OCI-LY1 (cell line): ENCODE measurements around the gene NSDHL.

Experiments used
- H2AFZ ChIP-seq: fragments of 200-600 bp; sonication (generic), shearing (Covaris generic); 2 replicates; pipeline ENCODE4 v1.6.0; 2014; ENCODE audit warnings: antibody characterized with exemption, mild to moderate bottlenecking, low read length
- H3F3A ChIP-seq: fragments of 200-600 bp; sonication (generic), shearing (Covaris generic); 2 replicates; pipeline ENCODE4 v1.6.0; 2014; ENCODE audit warnings: mild to moderate bottlenecking, antibody characterized with exemption, low read length, moderate library complexity; ENCODE audit not compliant: insufficient read depth
- H3K27ac ChIP-seq: fragments of 200-600 bp; sonication (generic); 2 replicates; pipeline ENCODE4 v1.5.1; 2014; ENCODE audit warnings: low read length, mixed run types, mild to moderate bottlenecking, low read depth; ENCODE audit not compliant: poor library complexity, severe bottlenecking
- H3K27me3 ChIP-seq: fragments of 200-600 bp; sonication (generic); 2 replicates; pipeline ENCODE4 v1.6.0; 2014; ENCODE audit warnings: antibody characterized with exemption, mild to moderate bottlenecking, low read length, moderate library complexity; ENCODE audit not compliant: insufficient read depth
- H3K36me3 ChIP-seq: fragments of 200-600 bp; sonication (generic); 2 replicates; pipeline ENCODE4 v1.6.1; 2014; ENCODE audit warnings: mild to moderate bottlenecking, antibody characterized with exemption, low read length, moderate library complexity, mixed read lengths; ENCODE audit not compliant: insufficient read depth
- H3K4me1 ChIP-seq: fragments of 200-600 bp; sonication (generic); 2 replicates; pipeline ENCODE4 v1.5.1; 2014; ENCODE audit warnings: mild to moderate bottlenecking, low read length, moderate library complexity; ENCODE audit not compliant: insufficient read depth, severe bottlenecking
- H3K4me2 ChIP-seq: fragments of 200-600 bp; sonication (generic), shearing (Covaris generic); 2 replicates; pipeline ENCODE4 v1.6.1; 2014; ENCODE audit warnings: low read length
- H3K4me3 ChIP-seq: fragments of 200-600 bp; sonication (generic); 2 replicates; pipeline ENCODE4 v1.5.1; 2014; ENCODE audit warnings: low read length, low read depth, mild to moderate bottlenecking, mixed read lengths; ENCODE audit not compliant: poor library complexity, severe bottlenecking
- H3K79me2 ChIP-seq: fragments of 200-600 bp; shearing (Covaris generic); 2 replicates; pipeline ENCODE4 v1.6.1; 2016; ENCODE audit warnings: mixed run types, low read length, mixed read lengths; ENCODE audit not compliant: insufficient read depth
- H3K9ac ChIP-seq: fragments of 200-600 bp; sonication (generic), shearing (Covaris generic); 2 replicates; pipeline ENCODE4 v1.6.1; 2014; ENCODE audit warnings: mild to moderate bottlenecking, low read length, mixed read lengths
- H3K9me2 ChIP-seq: fragments of 200-600 bp; sonication (generic), shearing (Covaris generic); 2 replicates; pipeline ENCODE4 v1.6.1; 2014; ENCODE audit warnings: low read depth, mild to moderate bottlenecking, low read length, mixed read lengths
- H3K9me3 ChIP-seq: fragments of 200-600 bp; shearing (Covaris generic); 2 replicates; pipeline ENCODE4 v1.6.1; 2014; ENCODE audit warnings: low read length, mixed read lengths
- H4K20me1 ChIP-seq: fragments of 200-600 bp; sonication (generic), shearing (Covaris generic); 2 replicates; pipeline ENCODE4 v1.6.0; 2016; ENCODE audit warnings: mild to moderate bottlenecking, low read length; ENCODE audit not compliant: insufficient read depth
- CTCF ChIP-seq: fragments of 200-600 bp; sonication (generic), shearing (Covaris generic); IDR thresholded peaks from 2 replicates; pipeline ENCODE4 v1.5.1; 2017; ENCODE audit warnings: mild to moderate bottlenecking, antibody characterized with exemption, low read length, moderate library complexity, mixed read lengths
- EZH2 ChIP-seq: fragments of 200-600 bp; sonication (generic), shearing (Covaris generic); IDR thresholded peaks from 2 replicates; pipeline ENCODE4 v1.8.0; 2017; ENCODE audit warnings: borderline replicate concordance, mixed run types, mild to moderate bottlenecking, antibody characterized with exemption, low read length, moderate library complexity, mixed read lengths

Gene NSDHL

GRCh38 chrX:152822383-152823086 lies 8.3 kb upstream of the NSDHL start:
- no peaks in the 10 kb centered on the region for H3K79me2 ChIP-seq
- TF ChIP-seq CTCF (no peak), EZH2 (no peak)
- H4K20me1 ChIP-seq, result no peaks in the 10 kb centered on the region
- H3F3A ChIP-seq, result no peaks in the 10 kb centered on the region
- no peak overlapping the region for H3K27ac ChIP-seq
- H3K27me3 ChIP-seq, result no peaks in the 10 kb centered on the region
- no peak overlapping the region for H3K4me2 ChIP-seq
- H3K4me1 ChIP-seq, result no peaks in the 10 kb centered on the region
- H3K9me3 ChIP-seq, result no peaks in the 10 kb centered on the region
- H3K4me3 ChIP-seq, result no peak overlapping the region
- H3K36me3 ChIP-seq, result no peaks in the 10 kb centered on the region
- no peak overlapping the region for H2AFZ ChIP-seq
- no peak overlapping the region for H3K9ac ChIP-seq
- H3K9me2 ChIP-seq, result no peaks in the 10 kb centered on the region

- H3K4me2 ChIP-seq, result no peak overlapping the region
- TF ChIP-seq EZH2 (no peak), CTCF (no peak)
- no peaks in the 10 kb centered on the region for H3K36me3 ChIP-seq
- no peaks in the 10 kb centered on the region for H3K9me2 ChIP-seq
- H3K27me3 ChIP-seq, result no peaks in the 10 kb centered on the region
- no peaks in the 10 kb centered on the region for H4K20me1 ChIP-seq
- no peaks in the 10 kb centered on the region for H3K9me3 ChIP-seq
- no peaks in the 10 kb centered on the region for H3F3A ChIP-seq
- no peaks in the 10 kb centered on the region for H3K79me2 ChIP-seq
- no peak overlapping the region for H3K4me3 ChIP-seq
- H3K27ac ChIP-seq, result no peak overlapping the region
- no peaks in the 10 kb centered on the region for H3K4me1 ChIP-seq
- H3K9ac ChIP-seq, result no peak overlapping the region
- H2AFZ ChIP-seq, result no peak overlapping the region
Observed at GRCh38 chrX:152823657-152824056, 7.2 kb upstream of the NSDHL start.

- H3K9ac ChIP-seq, result no peak overlapping the region
- no peak for TF ChIP-seq EZH2
- no peak for TF ChIP-seq CTCF
- no peaks in the 10 kb centered on the region for H3K9me3 ChIP-seq
- no peaks in the 10 kb centered on the region for H4K20me1 ChIP-seq
- no peak overlapping the region for H3K27ac ChIP-seq
- H3K9me2 ChIP-seq, result no peaks in the 10 kb centered on the region
- no peaks in the 10 kb centered on the region for H3K27me3 ChIP-seq
- no peak overlapping the region for H2AFZ ChIP-seq
- peaks cover 4% of the 10 kb centered on the region for H3K4me1 ChIP-seq
- H3F3A ChIP-seq, result no peaks in the 10 kb centered on the region
- H3K36me3 ChIP-seq, result no peaks in the 10 kb centered on the region
- H3K4me3 ChIP-seq, result no peak overlapping the region
- H3K79me2 ChIP-seq, result no peaks in the 10 kb centered on the region
- H3K4me2 ChIP-seq, result no peak overlapping the region
Observed at GRCh38 chrX:152824841-152825374, 6.0 kb upstream of the NSDHL start.
